ENCODE measurements around the gene CFAP299. TPM values are rescaled to one million over a fixed set of nuclear protein-coding genes. Genes with fewer than 3 reads are reported as not detected.
A peak's percentile ranks its signal among the peaks of the same experiment; 100 is the strongest.
"Not testable (repeated sequence)": the region's sequence is repeated elsewhere in the genome, so short reads cannot be mapped to it uniquely, and the experiment has no call there.

The CFAP299 gene
- total RNA-seq: not detected
- not detected for polyA plus RNA-seq

- peaks cover 11% of the 10 kb centered on the region for H3K4me1 ChIP-seq (ENCODE audit: insufficient read depth, low read length)
- peak in 3 of 5 donors; percentile 10 to 52 (median 49) for DNase-seq
- no peaks in the 10 kb centered on the region for H3K9me3 ChIP-seq (ENCODE audit: low read length)
- POLR2A ChIA-PET: no interaction called here
- H3K36me3 Mint-ChIP-seq: peaks cover 0 to 4% (median 0%) of the 10 kb centered on the region in 3 donors
- CTCF ChIA-PET: no interaction called here
- H3K27ac Mint-ChIP-seq: no peak within 1 kb of the TSS
- H3K4me1 Mint-ChIP-seq: peaks cover 8 to 13% (median 12%) of the 10 kb centered on the region in 3 donors
- peaks cover 5% of the 10 kb centered on the region for H3K27me3 ChIP-seq (ENCODE audit: insufficient read depth, low read length, poor library complexity, severe bottlenecking)
- H3K9me3 Mint-ChIP-seq: no peaks in the 10 kb centered on the region
- H3K27ac ChIP-seq (ENCODE audit: low read depth, low read length): no peak within 1 kb of the TSS
- H3K4me3 ChIP-seq (ENCODE audit: low read length): peak within 1 kb of the TSS; percentile 62
- peak within 1 kb of the TSS; percentile 67 to 82 (median 75) for H3K4me3 Mint-ChIP-seq
- no peaks in the 10 kb centered on the region for H3K36me3 ChIP-seq (ENCODE audit: insufficient read depth, low read length)
- peaks cover 21 to 47% of the 10 kb centered on the region in 2 donors for H3K27me3 Mint-ChIP-seq
Observed at GRCh38 chr4:80335554-80336358, at the start of gene CFAP299. Gene CFAP299, plus strand, starts transcription at chr4:80335730.

GRCh38 chr4:80286451-80286850, 49.1 kb upstream of the CFAP299 start:
- no peaks in the 10 kb centered on the region for H3K9me3 ChIP-seq (ENCODE audit: low read length)
- no peaks in the 10 kb centered on the region for H3K4me1 Mint-ChIP-seq
- H3K4me3 Mint-ChIP-seq: no peak overlapping the region

DNA sequence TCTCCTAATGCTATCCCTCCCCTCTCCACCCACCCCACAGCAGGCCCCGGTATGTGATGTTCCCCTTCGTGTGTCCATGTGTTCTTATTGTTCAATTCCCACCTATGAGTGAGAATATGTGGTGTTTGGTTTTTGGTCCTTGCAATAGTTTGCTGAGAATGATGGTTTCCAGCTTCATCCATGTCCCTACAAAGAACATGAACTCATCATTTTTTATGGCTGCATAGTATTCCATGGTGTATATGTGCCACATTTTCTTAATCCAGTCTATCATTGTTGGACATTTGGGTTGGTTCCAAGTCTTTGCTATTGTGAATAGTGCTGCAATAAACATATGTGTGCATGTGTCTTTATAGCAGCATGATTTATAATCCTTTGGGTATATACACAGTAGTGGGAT, 44.9 kb upstream of the CFAP299 start:
- H3K4me1 ChIP-seq (ENCODE audit: insufficient read depth, low read length); POLR2A ChIA-PET; H3K36me3 ChIP-seq (ENCODE audit: insufficient read depth, low read length); H3K27me3 ChIP-seq (ENCODE audit: insufficient read depth, low read length, poor library complexity, severe bottlenecking); H3K4me3 Mint-ChIP-seq; H3K36me3 Mint-ChIP-seq; H3K9me3 Mint-ChIP-seq; H3K27ac Mint-ChIP-seq; H3K4me3 ChIP-seq (ENCODE audit: low read length); H3K9me3 ChIP-seq (ENCODE audit: low read length); H3K27ac ChIP-seq (ENCODE audit: low read depth, low read length); H3K4me1 Mint-ChIP-seq; DNase-seq; CTCF ChIA-PET: not testable (repeated sequence)
- H3K27me3 Mint-ChIP-seq: peaks cover 9 to 18% of the 10 kb centered on the region in 2 donors

More at GRCh38 chr4:80286451-80286850, 49.1 kb upstream of the CFAP299 start:
- Histone ChIP-seq H3K27ac (ENCODE audit: low read depth, low read length) (no peak overlapping the region), H3K4me1 (ENCODE audit: insufficient read depth, low read length) (no peaks in the 10 kb centered on the region), H3K36me3 (ENCODE audit: insufficient read depth, low read length) (no peaks in the 10 kb centered on the region), H3K4me3 (ENCODE audit: low read length) (no peak overlapping the region), H3K27me3 (ENCODE audit: insufficient read depth, low read length, poor library complexity, severe bottlenecking) (no peaks in the 10 kb centered on the region)
- CTCF ChIA-PET: no interaction called here
- POLR2A ChIA-PET: no interaction called here
- Mint-ChIP-seq H3K27ac (no peak overlapping the region), H3K36me3 (no peaks in the 10 kb centered on the region), H3K9me3 (peaks cover 0 to 2% (median 0%) of the 10 kb centered on the region in 5 donors), H3K27me3 (peaks cover 9 to 21% of the 10 kb centered on the region in 2 donors)
- DNase-seq: no peak

GRCh38 chr4:80294206-80294605, 41.3 kb upstream of the CFAP299 start:
- ChIA-PET CTCF (no interaction called here), POLR2A (no interaction called here)
- no peaks in the 10 kb centered on the region for H3K27me3 ChIP-seq (ENCODE audit: insufficient read depth, low read length, poor library complexity, severe bottlenecking)
- H3K9me3 Mint-ChIP-seq: peaks cover 0 to 2% (median 0%) of the 10 kb centered on the region in 5 donors
- no peak overlapping the region for H3K27ac ChIP-seq (ENCODE audit: low read depth, low read length)
- H3K9me3 ChIP-seq (ENCODE audit: low read length): no peaks in the 10 kb centered on the region
- H3K4me3 Mint-ChIP-seq: no peak overlapping the region
- H3K4me3 ChIP-seq (ENCODE audit: low read length): no peak overlapping the region
- H3K27ac Mint-ChIP-seq: no peak overlapping the region
- H3K27me3 Mint-ChIP-seq: peaks cover 6 to 10% of the 10 kb centered on the region in 2 donors
- DNase-seq: no peak
- H3K4me1 Mint-ChIP-seq: no peaks in the 10 kb centered on the region
- no peaks in the 10 kb centered on the region for H3K36me3 ChIP-seq (ENCODE audit: insufficient read depth, low read length)
- no peaks in the 10 kb centered on the region for H3K36me3 Mint-ChIP-seq
- H3K4me1 ChIP-seq (ENCODE audit: insufficient read depth, low read length): no peaks in the 10 kb centered on the region

GRCh38 chr4:80295336-80295735, 40.2 kb upstream of the CFAP299 start:
- Mint-ChIP-seq H3K27me3 (peaks cover 6 to 22% of the 10 kb centered on the region in 2 donors), H3K9me3 (peaks cover 0 to 2% (median 0%) of the 10 kb centered on the region in 5 donors), H3K36me3 (no peaks in the 10 kb centered on the region), H3K27ac (no peak overlapping the region), H3K4me3 (no peak overlapping the region), H3K4me1 (no peaks in the 10 kb centered on the region)
- Histone ChIP-seq H3K36me3 (ENCODE audit: insufficient read depth, low read length) (no peaks in the 10 kb centered on the region), H3K27me3 (ENCODE audit: insufficient read depth, low read length, poor library complexity, severe bottlenecking) (no peaks in the 10 kb centered on the region), H3K9me3 (ENCODE audit: low read length) (no peaks in the 10 kb centered on the region), H3K4me3 (ENCODE audit: low read length) (no peak overlapping the region), H3K4me1 (ENCODE audit: insufficient read depth, low read length) (no peaks in the 10 kb centered on the region), H3K27ac (ENCODE audit: low read depth, low read length) (no peak overlapping the region)
- CTCF ChIA-PET: no interaction called here
- POLR2A ChIA-PET: no interaction called here
- DNase-seq: no peak

GRCh38 chr4:80295826-80296225, 39.7 kb upstream of the CFAP299 start:
- no peak overlapping the region for H3K27ac Mint-ChIP-seq
- Histone ChIP-seq H3K9me3 (ENCODE audit: low read length) (no peaks in the 10 kb centered on the region), H3K4me1 (ENCODE audit: insufficient read depth, low read length) (no peaks in the 10 kb centered on the region), H3K27me3 (ENCODE audit: insufficient read depth, low read length, poor library complexity, severe bottlenecking) (no peaks in the 10 kb centered on the region), H3K36me3 (ENCODE audit: insufficient read depth, low read length) (no peaks in the 10 kb centered on the region), H3K4me3 (ENCODE audit: low read length) (no peak overlapping the region), H3K27ac (ENCODE audit: low read depth, low read length) (no peak overlapping the region)
- POLR2A ChIA-PET: no interaction called here
- CTCF ChIA-PET: no interaction called here
- no peak for DNase-seq
- H3K4me3 Mint-ChIP-seq: no peak overlapping the region
- no peaks in the 10 kb centered on the region for H3K4me1 Mint-ChIP-seq
- peaks cover 6 to 26% of the 10 kb centered on the region in 2 donors for H3K27me3 Mint-ChIP-seq
- no peaks in the 10 kb centered on the region for H3K9me3 Mint-ChIP-seq
- H3K36me3 Mint-ChIP-seq: no peaks in the 10 kb centered on the region

- Histone ChIP-seq H3K4me3 (ENCODE audit: low read length) (no peak overlapping the region), H3K4me1 (ENCODE audit: insufficient read depth, low read length) (no peaks in the 10 kb centered on the region), H3K36me3 (ENCODE audit: insufficient read depth, low read length) (no peaks in the 10 kb centered on the region), H3K9me3 (ENCODE audit: low read length) (no peaks in the 10 kb centered on the region), H3K27me3 (ENCODE audit: insufficient read depth, low read length, poor library complexity, severe bottlenecking) (no peaks in the 10 kb centered on the region), H3K27ac (ENCODE audit: low read depth, low read length) (no peak overlapping the region)
- Mint-ChIP-seq H3K4me3 (no peak overlapping the region), H3K27me3 (peaks cover 7 to 48% of the 10 kb centered on the region in 2 donors), H3K9me3 (no peaks in the 10 kb centered on the region), H3K4me1 (no peaks in the 10 kb centered on the region), H3K36me3 (no peaks in the 10 kb centered on the region), H3K27ac (no peak overlapping the region)
- CTCF ChIA-PET: no interaction called here
- POLR2A ChIA-PET: interaction anchor here (0.6 kb wide), 1 partner anchor 9 kb away, joined by 3 read pairs; no protein-coding TSS in a partner anchor
- DNase-seq: no peak
Observed at GRCh38 chr4:80301884-80302283, 33.6 kb upstream of the CFAP299 start.

DNA sequence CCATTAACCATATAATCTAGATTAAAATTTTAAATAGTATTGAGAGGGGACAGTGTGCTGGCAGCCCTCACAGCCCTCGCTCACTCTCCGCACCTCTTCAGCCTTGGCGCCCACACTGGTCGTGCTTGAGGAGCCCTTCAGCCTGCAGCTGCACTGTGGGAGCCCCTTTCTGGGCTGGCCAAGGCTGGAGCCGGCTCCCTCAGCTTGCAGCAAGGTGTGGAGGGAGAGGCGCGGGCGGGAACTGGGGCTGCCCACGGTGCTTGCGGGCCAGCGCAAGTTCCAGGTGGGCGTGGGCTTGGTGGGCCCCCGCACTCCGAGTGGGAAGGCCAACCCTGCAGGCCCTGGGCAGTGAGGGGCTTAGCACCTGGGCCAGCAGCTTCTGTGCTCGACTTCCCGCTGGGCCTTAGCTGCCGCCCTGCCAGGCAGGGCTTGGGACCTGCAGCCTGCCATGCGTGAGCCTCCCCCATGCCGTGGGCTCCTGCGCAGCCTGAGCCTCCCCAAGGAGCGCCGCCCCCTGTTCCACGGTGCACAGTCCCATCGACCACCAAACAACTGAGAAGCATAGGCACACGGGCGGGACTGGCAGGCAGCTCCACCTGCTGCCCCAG, 32.8 kb upstream of the CFAP299 start:
- H3K9me3 Mint-ChIP-seq: no peaks in the 10 kb centered on the region
- no peaks in the 10 kb centered on the region for H3K4me1 Mint-ChIP-seq
- H3K4me3 ChIP-seq (ENCODE audit: low read length): no peak overlapping the region
- peaks cover 8 to 56% of the 10 kb centered on the region in 2 donors for H3K27me3 Mint-ChIP-seq
- H3K4me1 ChIP-seq (ENCODE audit: insufficient read depth, low read length): no peaks in the 10 kb centered on the region
- DNase-seq: no peak
- no peak overlapping the region for H3K27ac Mint-ChIP-seq
- no peaks in the 10 kb centered on the region for H3K27me3 ChIP-seq (ENCODE audit: insufficient read depth, low read length, poor library complexity, severe bottlenecking)
- H3K9me3 ChIP-seq (ENCODE audit: low read length): no peaks in the 10 kb centered on the region
- no peaks in the 10 kb centered on the region for H3K36me3 Mint-ChIP-seq
- no peaks in the 10 kb centered on the region for H3K36me3 ChIP-seq (ENCODE audit: insufficient read depth, low read length)
- POLR2A ChIA-PET: no interaction called here
- no peak overlapping the region for H3K4me3 Mint-ChIP-seq
- no peak overlapping the region for H3K27ac ChIP-seq (ENCODE audit: low read depth, low read length)
- CTCF ChIA-PET: no interaction called here

Data from CD8-positive, alpha-beta memory T cell (primary cell).